ENCODE data around the gene LGALSL. TPM values are rescaled to one million over a fixed set of nuclear protein-coding genes. Genes with fewer than 3 reads are reported as not detected.

Gene LGALSL
- total and polyA plus RNA-seq, 11 donors, result 5.6 to 31.6 (median 9.6) TPM

DNA sequence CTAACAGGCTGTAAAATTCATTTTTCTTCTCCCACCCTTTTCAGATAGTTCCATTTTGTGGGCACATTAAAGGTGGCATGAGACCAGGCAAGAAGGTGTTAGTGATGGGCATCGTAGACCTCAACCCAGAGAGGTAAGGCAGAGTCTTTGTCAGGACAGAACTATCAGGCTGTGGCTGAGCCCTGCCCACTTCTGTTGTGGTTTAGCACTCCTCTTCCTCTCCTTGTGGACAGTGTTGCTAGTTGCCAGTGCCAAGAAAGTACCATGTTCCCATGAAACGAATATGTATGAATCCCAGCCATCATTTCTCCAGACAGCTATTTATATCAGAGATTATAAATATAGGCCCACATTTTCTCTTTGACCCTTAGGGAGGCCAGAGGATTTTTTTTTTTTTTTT is 1.6 kb downstream of the LGALSL start:
- ATAC-seq (peak in 2 of 4 donors; percentile 6 to 16), DNase-seq (no peak)
- Histone ChIP-seq H3K36me3 (peaks cover 0 to 46% (median 25%) of the 10 kb centered on the region in 9 donors), H3K27ac (peak overlapping the region in 9 of 12 donors; percentile 81 to 98 (median 94)), H3K4me1 (peaks cover 0 to 38% (median 18%) of the 10 kb centered on the region in 12 donors), H3K27me3 (peaks cover 0 to 11% (median 0%) of the 10 kb centered on the region in 9 donors), H3K9me3 (no peaks in the 10 kb centered on the region), H3K4me3 (peak overlapping the region in 9 of 12 donors; percentile 74 to 93 (median 81))
- 51 to 65% (median 57%) methylated on average over 2 of the region's 2 CpGs for WGBS, 4 donors
- intact Hi-C loops (cut with DNase I), result loop anchor here in 2 of 10 donors (10.0 kb wide), 2 partner anchors 51 to 121 kb away; no protein-coding TSS in a partner anchor
- TF ChIP-seq POLR2A (IDR thresholded peaks at IDR 0.05), result no peak
- TF ChIP-seq, protein P1, sequence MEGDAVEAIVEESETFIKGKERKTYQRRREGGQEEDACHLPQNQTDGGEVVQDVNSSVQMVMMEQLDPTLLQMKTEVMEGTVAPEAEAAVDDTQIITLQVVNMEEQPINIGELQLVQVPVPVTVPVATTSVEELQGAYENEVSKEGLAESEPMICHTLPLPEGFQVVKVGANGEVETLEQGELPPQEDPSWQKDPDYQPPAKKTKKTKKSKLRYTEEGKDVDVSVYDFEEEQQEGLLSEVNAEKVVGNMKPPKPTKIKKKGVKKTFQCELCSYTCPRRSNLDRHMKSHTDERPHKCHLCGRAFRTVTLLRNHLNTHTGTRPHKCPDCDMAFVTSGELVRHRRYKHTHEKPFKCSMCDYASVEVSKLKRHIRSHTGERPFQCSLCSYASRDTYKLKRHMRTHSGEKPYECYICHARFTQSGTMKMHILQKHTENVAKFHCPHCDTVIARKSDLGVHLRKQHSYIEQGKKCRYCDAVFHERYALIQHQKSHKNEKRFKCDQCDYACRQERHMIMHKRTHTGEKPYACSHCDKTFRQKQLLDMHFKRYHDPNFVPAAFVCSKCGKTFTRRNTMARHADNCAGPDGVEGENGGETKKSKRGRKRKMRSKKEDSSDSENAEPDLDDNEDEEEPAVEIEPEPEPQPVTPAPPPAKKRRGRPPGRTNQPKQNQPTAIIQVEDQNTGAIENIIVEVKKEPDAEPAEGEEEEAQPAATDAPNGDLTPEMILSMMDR (IDR thresholded peaks at IDR 0.05), result no peak

DNA sequence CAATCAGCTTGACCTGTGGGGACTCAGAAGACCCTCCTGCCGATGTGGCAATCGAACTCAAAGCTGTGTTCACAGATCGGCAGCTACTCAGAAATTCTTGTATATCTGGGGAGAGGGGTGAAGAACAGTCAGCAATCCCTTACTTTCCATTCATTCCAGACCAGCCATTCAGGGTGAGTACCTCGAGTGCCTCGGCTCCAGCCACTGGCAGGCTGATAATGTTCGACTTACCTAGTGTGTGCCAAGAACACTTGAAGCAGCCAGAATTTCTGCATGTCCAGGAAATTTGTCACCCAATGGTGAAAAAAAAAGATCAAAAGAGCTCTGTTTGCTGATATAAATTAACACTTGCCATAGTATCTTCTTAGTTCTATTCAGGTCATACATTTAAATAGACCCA is 2.3 kb downstream of the LGALSL start:
- Histone ChIP-seq H3K36me3 (peaks cover 0 to 50% (median 25%) of the 10 kb centered on the region in 9 donors), H3K4me3 (no peak overlapping the region), H3K4me1 (peaks cover 0 to 38% (median 18%) of the 10 kb centered on the region in 12 donors), H3K27me3 (peaks cover 0 to 11% (median 0%) of the 10 kb centered on the region in 9 donors), H3K27ac (peak overlapping the region in 3 of 12 donors; percentile 18 to 92 (median 52)), H3K9me3 (no peaks in the 10 kb centered on the region)
- ATAC-seq (no peak), DNase-seq (peak in 1 of 5 donors; percentile 36)
- intact Hi-C loops (cut with DNase I), result loop anchor here in 2 of 10 donors (10.0 kb wide), 2 partner anchors 51 to 121 kb away; no protein-coding TSS in a partner anchor
- no peak for TF ChIP-seq POLR2A (IDR thresholded peaks at IDR 0.05)
- TF ChIP-seq, protein P1 (IDR thresholded peaks at IDR 0.05), result no peak
- 56 to 73% (median 61%) methylated on average over 6 of the region's 6 CpGs for WGBS, 4 donors

DNA sequence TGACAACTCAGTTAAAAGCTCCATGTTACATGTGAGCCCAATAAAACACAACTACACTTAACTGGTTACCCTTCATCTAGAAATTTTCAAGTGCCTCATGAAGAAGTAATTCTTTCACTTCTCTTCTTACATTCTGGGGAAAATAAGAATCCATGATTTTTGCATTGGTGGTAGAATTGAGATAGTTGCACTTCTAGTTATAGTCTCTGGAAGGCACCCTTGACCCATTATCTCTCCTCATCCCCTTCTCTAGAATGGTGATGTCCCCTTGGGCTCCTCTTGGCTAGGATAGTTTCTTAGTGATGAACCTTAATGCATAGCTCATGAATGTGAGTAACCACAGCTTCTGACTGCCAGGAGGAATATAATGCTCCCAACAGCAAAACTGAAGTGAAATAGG is 3.6 kb downstream of the LGALSL start:
- intact Hi-C loops (cut with DNase I), result loop anchor here in 2 of 10 donors (10.0 kb wide), 2 partner anchors 53 to 123 kb away; no protein-coding TSS in a partner anchor
- no peak for ATAC-seq

DNA sequence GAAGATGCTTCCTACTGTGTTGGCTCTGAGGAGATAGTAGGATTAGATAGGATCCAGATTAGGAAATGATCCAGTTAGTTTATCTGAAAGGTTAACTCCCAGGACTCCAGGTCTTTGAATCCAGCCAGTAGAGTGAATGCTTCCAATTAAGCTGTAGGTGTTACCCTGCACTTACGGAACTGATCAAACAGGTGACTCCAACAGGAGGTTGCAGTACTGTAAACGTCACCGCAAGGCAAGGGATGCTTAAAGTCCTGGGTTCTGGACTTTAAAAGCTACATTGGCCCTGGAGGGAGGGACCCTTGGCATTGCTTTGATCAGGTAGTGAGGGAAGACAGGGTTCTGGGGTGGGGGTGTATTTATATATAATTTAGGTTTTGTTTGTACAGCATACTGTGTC is 5.6 kb downstream of the LGALSL start:
- ATAC-seq (no peak), DNase-seq (no peak)
- Histone ChIP-seq H3K4me3 (no peak overlapping the region), H3K27me3 (peaks cover 0 to 3% (median 0%) of the 10 kb centered on the region in 9 donors), H3K9me3 (no peaks in the 10 kb centered on the region), H3K36me3 (peaks cover 0 to 53% (median 25%) of the 10 kb centered on the region in 9 donors), H3K4me1 (peaks cover 0 to 24% (median 11%) of the 10 kb centered on the region in 12 donors), H3K27ac (no peak overlapping the region)
- TF ChIP-seq, protein P1 (IDR thresholded peaks at IDR 0.05), result no peak
- no peak for TF ChIP-seq POLR2A (IDR thresholded peaks at IDR 0.05)
- WGBS, 4 donors, result 93 to 98% (median 95%) methylated on average over 3 of the region's 3 CpGs
- intact Hi-C loops (cut with DNase I), result loop anchor here in 2 of 10 donors (10.0 kb wide), 2 partner anchors 55 to 125 kb away; no protein-coding TSS in a partner anchor

More for the DNA sequence above, 3.6 kb downstream of the LGALSL start:
- DNase-seq, result no peak
- peaks cover 0 to 11% (median 0%) of the 10 kb centered on the region in 9 donors for H3K27me3 ChIP-seq
- no peak overlapping the region for H3K27ac ChIP-seq
- H3K9me3 ChIP-seq, result no peaks in the 10 kb centered on the region
- peaks cover 0 to 53% (median 25%) of the 10 kb centered on the region in 9 donors for H3K36me3 ChIP-seq
- no peak overlapping the region for H3K4me3 ChIP-seq
- no peak for TF ChIP-seq POLR2A (IDR thresholded peaks at IDR 0.05)
- TF ChIP-seq, protein P1 (IDR thresholded peaks at IDR 0.05), result no peak
- H3K4me1 ChIP-seq, result peaks cover 0 to 36% (median 18%) of the 10 kb centered on the region in 12 donors
